Activated CD4-positive, alpha-beta T cell treated with anti-CD3 and anti-CD28 coated beads, Interleukin-2, amount 50 U/mL, for 4 hours (primary cell): ENCODE measurements around the gene NPHS2.
"Not testable (repeated sequence)": the region's sequence is repeated elsewhere in the genome, so short reads cannot be mapped to it uniquely, and the experiment has no call there.

Source experiments
- DNase-seq, 2 experiments: peaks; one replicate each; pipeline ENCODE4 v3.0.0-alpha.2; 2020

Gene NPHS2

GRCh38 chr1:179545321-179545720, 30.4 kb downstream of the NPHS2 start:
- DNase-seq: no peak

- no peak for DNase-seq
These were observed 34.0 kb downstream of the NPHS2 start for GRCh38 chr1:179541774-179542173.

GRCh38 chr1:179530352-179530751, 45.4 kb downstream of the NPHS2 start:
- DNase-seq: no peak

GRCh38 chr1:179529482-179530195, 46.1 kb downstream of the NPHS2 start:
- DNase-seq: no peak

GRCh38 chr1:179518544-179518943, 57.2 kb downstream of the NPHS2 start:
- not testable (repeated sequence) for DNase-seq

GRCh38 chr1:179516976-179517705, 58.6 kb downstream of the NPHS2 start:
- no peak for DNase-seq

GRCh38 chr1:179510038-179510437, 65.7 kb downstream of the NPHS2 start:
- no peak for DNase-seq

- no peak for DNase-seq
These were observed 66.4 kb downstream of the NPHS2 start for GRCh38 chr1:179509384-179509783.

GRCh38 chr1:179506199-179506598, 69.5 kb downstream of the NPHS2 start:
- no peak for DNase-seq
